ENCODE data around the gene PXDN.

The PXDN gene, protein sequence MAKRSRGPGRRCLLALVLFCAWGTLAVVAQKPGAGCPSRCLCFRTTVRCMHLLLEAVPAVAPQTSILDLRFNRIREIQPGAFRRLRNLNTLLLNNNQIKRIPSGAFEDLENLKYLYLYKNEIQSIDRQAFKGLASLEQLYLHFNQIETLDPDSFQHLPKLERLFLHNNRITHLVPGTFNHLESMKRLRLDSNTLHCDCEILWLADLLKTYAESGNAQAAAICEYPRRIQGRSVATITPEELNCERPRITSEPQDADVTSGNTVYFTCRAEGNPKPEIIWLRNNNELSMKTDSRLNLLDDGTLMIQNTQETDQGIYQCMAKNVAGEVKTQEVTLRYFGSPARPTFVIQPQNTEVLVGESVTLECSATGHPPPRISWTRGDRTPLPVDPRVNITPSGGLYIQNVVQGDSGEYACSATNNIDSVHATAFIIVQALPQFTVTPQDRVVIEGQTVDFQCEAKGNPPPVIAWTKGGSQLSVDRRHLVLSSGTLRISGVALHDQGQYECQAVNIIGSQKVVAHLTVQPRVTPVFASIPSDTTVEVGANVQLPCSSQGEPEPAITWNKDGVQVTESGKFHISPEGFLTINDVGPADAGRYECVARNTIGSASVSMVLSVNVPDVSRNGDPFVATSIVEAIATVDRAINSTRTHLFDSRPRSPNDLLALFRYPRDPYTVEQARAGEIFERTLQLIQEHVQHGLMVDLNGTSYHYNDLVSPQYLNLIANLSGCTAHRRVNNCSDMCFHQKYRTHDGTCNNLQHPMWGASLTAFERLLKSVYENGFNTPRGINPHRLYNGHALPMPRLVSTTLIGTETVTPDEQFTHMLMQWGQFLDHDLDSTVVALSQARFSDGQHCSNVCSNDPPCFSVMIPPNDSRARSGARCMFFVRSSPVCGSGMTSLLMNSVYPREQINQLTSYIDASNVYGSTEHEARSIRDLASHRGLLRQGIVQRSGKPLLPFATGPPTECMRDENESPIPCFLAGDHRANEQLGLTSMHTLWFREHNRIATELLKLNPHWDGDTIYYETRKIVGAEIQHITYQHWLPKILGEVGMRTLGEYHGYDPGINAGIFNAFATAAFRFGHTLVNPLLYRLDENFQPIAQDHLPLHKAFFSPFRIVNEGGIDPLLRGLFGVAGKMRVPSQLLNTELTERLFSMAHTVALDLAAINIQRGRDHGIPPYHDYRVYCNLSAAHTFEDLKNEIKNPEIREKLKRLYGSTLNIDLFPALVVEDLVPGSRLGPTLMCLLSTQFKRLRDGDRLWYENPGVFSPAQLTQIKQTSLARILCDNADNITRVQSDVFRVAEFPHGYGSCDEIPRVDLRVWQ (N-terminal part only)

DNA sequence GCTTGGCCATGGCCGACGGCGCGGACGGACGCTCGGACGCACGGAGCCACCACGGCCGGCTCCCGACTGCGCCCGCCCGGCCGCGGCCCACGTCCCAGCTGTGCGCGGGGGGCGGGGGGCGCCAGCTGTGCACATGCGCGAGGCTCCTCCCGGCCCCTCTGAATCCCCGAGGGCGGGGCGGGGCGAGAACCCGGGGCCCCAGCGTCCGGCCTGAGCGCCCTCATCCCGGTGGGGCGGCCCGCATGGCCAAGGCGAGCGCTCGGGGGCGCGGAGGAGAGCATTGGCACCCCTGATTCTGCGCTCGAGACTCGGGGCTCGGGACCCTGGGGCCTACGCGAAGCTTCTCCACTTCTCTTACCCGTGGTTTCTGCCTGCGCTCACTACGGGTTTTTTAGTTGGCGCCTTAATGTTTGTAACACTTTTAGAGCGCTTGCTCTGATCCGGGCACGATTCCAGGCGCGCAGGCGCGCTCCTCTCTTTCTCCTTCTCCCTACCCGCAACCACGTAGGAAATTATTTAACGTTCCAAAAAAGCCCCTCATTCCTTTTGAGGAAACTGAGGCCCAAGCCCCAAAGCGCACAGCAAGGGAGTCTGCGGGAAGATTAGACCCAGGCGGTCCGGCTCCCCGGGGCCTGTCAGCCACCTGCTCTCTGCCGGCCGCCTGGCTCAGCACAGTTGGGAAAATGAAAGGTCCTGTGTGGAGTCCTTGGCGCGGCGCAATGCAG lies at the start of gene PXDN:
Gene PXDN (minus strand): TSS at position 70 of the 725 bp plus-strand sequence. CDS start 60 bp downstream, at position 10.
- Mint-ChIP-seq H3K4me1 (peaks cover 11% of the 10 kb centered on the region), H3K4me3 (peak within 1 kb of the TSS in 1 of 2 donors; percentile 80), H3K27me3 (peaks cover 80% of the 10 kb centered on the region), H3K9me3 (no peaks in the 10 kb centered on the region), H3K27ac (no peak within 1 kb of the TSS)
- DNase-seq = no peak
- no peak for ATAC-seq

DNA sequence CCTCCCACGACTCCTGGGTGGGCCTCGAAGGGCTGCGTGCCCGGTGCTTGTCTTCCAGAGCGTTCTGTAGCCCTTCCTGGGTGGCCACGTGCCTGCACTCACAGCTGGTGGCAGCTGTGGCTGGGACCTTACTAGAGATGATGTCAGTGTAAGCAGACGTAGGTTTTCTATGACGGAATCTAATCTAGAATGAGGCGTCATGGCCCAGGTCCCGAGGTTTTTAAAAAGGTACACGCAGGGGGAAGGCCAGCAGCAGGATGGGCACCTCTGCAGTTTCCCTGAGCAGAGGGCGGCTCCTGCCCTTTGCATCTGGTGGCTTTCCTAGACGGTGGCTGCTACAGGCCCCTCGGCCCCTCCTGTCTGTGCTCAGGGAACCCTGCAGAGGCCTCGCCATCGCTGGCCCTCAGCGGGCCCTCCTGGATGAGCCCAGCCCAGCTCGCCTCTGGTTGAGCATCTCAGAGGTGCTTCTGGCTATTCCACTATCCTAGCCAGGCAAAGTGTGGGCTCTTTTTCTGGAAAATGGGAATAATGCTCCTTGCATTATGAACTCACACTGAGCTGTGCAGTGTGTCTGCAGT lies 49.6 kb upstream of the PXDN start:
- Mint-ChIP-seq H3K4me1 (peaks cover 6% of the 10 kb centered on the region), H3K9me3 (no peaks in the 10 kb centered on the region), H3K27me3 (no peaks in the 10 kb centered on the region), H3K4me3 (no peak overlapping the region), H3K27ac (no peak overlapping the region)
- ATAC-seq = no peak
- DNase-seq = no peak

DNA sequence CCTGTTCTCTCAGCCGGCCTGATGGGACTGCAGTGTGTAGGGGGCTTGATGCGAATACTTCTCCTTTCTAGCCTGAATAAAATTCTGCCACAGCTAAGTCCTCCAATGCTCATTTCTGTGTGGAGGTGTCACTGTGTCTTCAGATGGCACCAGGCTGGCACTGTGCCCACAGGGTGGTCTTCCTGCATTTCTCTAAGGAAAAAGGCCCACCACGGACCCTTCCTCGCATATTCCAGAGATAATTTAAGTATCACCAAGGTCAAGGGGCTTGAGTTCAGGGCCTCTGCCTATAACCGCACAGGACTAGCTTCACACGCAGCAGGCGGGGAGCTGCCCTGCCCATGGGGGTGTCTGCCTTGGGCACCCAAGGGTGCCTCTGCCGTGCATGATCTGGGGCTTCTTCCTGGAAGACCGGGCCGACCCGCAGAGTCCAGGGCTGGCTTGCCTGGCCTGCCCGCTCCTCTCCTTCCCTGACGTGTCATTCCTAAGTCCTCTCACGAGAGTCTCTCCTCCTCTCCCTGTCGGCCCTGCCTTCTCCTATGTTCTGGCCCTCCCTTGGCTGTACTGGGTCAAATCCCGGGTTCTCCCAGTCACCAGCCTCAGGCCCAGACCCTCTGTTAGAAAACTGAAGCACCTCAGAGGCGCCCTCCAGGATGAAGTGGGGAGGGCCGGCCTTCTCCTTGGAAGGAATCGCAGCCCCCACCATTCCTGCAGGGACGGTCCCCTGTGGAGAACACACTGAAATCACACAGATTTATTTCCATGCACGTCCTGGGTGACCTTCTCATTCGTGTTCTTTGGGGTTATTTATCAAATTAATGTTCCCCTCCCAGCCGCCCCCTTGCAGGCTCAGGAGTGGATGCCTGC lies 48.9 kb upstream of the PXDN start:
- ATAC-seq (no peak), DNase-seq (no peak)
- Mint-ChIP-seq H3K4me3 (no peak overlapping the region), H3K27ac (peak overlapping the region in 1 of 2 donors; percentile 81), H3K9me3 (no peaks in the 10 kb centered on the region), H3K27me3 (peaks cover 5% of the 10 kb centered on the region), H3K4me1 (peaks cover 2% of the 10 kb centered on the region)

- ATAC-seq (no peak), DNase-seq (no peak)
- Mint-ChIP-seq H3K4me3 (no peak overlapping the region), H3K27me3 (peaks cover 13% of the 10 kb centered on the region), H3K9me3 (no peaks in the 10 kb centered on the region), H3K27ac (no peak overlapping the region), H3K4me1 (no peaks in the 10 kb centered on the region)
Measured at GRCh38 chr2:1791685-1792435, 47.5 kb upstream of the PXDN start.

DNA sequence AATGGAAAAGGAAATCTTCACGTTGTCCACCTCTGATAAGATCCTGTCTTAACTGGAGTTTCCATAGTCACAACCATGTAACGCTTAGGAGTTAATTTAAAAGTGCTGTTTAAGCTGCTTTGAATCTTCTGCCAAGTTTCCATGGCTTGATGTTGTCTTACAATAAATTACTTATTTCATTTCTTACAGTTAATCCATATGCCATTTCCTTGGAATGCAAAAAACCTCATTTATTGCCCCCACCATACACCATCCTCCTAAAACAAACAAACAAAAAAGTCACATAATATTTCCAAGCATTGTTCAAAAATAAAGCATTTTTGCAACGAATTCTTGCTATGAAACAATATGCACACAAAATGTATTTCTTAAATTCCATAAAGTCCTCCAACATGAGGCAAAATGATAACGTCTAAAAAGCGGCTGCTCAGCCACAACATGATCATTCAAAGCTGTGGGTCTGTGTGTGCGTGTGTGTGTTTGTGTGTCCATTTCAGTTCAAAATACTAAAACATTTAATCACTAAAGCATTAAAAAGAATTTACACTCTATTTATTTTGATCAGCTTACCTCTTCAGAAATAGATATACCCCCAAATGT lies 46.8 kb upstream of the PXDN start:
- DNase-seq (no peak), ATAC-seq (no peak)
- no peaks in the 10 kb centered on the region for H3K4me1 Mint-ChIP-seq
- H3K27ac Mint-ChIP-seq = no peak overlapping the region
- no peaks in the 10 kb centered on the region for H3K9me3 Mint-ChIP-seq
- no peak overlapping the region for H3K4me3 Mint-ChIP-seq
- peaks cover 13% of the 10 kb centered on the region for H3K27me3 Mint-ChIP-seq

- Mint-ChIP-seq H3K27ac (no peak overlapping the region), H3K4me3 (no peak overlapping the region), H3K27me3 (peaks cover 13% of the 10 kb centered on the region), H3K4me1 (no peaks in the 10 kb centered on the region), H3K9me3 (no peaks in the 10 kb centered on the region)
- no peak for DNase-seq
- no peak for ATAC-seq
Measured at GRCh38 chr2:1790473-1790872, 46.2 kb upstream of the PXDN start.

DNA sequence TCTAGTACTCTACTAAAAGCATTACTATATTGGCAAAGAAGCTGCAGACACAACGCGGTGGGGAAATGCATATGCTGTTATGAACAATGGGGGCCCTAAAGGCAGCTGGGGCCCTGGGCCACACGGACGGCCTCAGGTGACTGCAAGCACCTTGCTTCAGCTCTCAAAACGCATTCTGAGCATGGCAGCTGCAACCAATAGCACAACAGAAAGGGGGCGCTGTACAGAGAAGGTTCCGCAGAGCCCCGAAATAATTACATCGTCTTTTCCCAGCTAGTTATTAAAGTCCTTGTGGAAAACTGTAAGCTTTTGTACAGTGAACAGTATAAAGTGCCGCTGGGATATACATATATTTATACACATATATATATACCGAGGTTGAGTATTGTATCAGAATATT lies 45.3 kb upstream of the PXDN start:
- no peak overlapping the region for H3K27ac Mint-ChIP-seq
- no peaks in the 10 kb centered on the region for H3K4me1 Mint-ChIP-seq
- DNase-seq = no peak
- ATAC-seq = no peak
- no peak overlapping the region for H3K4me3 Mint-ChIP-seq
- H3K27me3 Mint-ChIP-seq = peaks cover 13% of the 10 kb centered on the region
- no peaks in the 10 kb centered on the region for H3K9me3 Mint-ChIP-seq

DNA sequence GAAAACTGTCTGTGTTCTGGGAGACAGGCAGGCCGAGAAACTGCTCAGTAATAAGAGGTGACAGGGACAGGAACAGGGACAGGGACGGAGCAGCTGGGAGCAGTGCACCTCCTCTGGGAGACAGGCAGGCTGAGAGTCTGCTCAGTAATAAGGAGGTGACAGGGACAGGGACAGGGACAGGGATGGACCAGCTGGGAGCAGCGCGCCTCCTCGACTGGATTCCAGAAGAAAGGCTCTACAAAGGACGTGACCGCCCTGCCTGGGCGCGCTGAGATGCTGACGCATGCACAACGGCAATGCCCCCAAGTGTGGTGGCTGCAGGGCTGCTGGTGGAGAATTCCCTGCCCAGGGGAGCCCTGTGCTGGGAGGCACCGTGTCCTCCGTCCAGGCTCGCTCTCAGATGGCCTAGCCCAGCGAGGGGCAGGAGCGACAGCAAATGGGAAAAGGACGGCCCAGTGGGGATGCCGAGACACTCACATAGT lies 44.2 kb upstream of the PXDN start:
- no peaks in the 10 kb centered on the region for H3K9me3 Mint-ChIP-seq
- no peak for ATAC-seq
- no peak for DNase-seq
- no peaks in the 10 kb centered on the region for H3K4me1 Mint-ChIP-seq
- H3K4me3 Mint-ChIP-seq = no peak overlapping the region
- peaks cover 13% of the 10 kb centered on the region for H3K27me3 Mint-ChIP-seq
- H3K27ac Mint-ChIP-seq = no peak overlapping the region

- DNase-seq = no peak
- no peaks in the 10 kb centered on the region for H3K4me1 Mint-ChIP-seq
- no peak for ATAC-seq
- H3K27me3 Mint-ChIP-seq = peaks cover 15% of the 10 kb centered on the region
- no peak overlapping the region for H3K27ac Mint-ChIP-seq
- no peak overlapping the region for H3K4me3 Mint-ChIP-seq
- H3K9me3 Mint-ChIP-seq = no peaks in the 10 kb centered on the region
Measured at GRCh38 chr2:1787755-1788477, 43.6 kb upstream of the PXDN start.

DNA sequence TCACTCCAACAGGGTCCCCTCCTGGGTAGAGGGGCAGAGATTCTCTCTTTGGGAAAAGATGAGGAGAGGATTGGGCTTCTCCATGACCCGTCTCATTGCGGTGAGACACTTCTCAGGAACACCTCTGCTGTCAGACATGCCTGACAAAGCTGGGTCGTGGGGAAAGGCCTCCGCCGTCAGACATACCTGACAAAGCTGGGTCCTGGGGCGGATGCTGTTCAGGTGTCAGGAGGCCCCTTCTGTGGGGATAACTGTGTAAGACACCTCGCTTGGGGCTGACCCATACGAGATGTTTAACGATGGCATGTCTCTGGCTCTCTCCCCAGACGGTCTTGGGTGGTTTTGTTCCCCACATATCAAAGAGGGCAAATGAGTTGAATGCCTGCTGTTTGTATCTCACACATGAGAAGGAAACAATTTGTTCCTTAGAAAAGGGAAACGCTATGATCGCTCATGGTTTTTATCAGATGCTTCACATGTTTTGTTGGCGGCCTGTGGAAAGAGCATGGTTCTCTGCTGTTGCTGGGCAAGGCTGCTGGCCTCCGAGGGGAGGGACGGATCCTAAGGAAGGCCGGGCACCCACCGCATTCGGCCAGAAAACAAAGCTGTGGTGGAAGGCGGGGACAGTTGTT lies 40.8 kb upstream of the PXDN start:
- H3K4me1 Mint-ChIP-seq = peaks cover 16% of the 10 kb centered on the region
- no peak for ATAC-seq
- no peaks in the 10 kb centered on the region for H3K9me3 Mint-ChIP-seq
- DNase-seq = no peak
- no peak overlapping the region for H3K27ac Mint-ChIP-seq
- no peak overlapping the region for H3K4me3 Mint-ChIP-seq
- peaks cover 29% of the 10 kb centered on the region for H3K27me3 Mint-ChIP-seq

GRCh38 chr2:1784087-1784486 lies 39.8 kb upstream of the PXDN start:
- Mint-ChIP-seq H3K4me3 (no peak overlapping the region), H3K27me3 (peaks cover 29% of the 10 kb centered on the region), H3K9me3 (no peaks in the 10 kb centered on the region), H3K4me1 (peaks cover 16% of the 10 kb centered on the region), H3K27ac (no peak overlapping the region)
- no peak for DNase-seq
- no peak for ATAC-seq

GRCh38 chr2:1782514-1782913 lies 38.2 kb upstream of the PXDN start:
- H3K4me1 Mint-ChIP-seq = peaks cover 16% of the 10 kb centered on the region
- DNase-seq (no peak), ATAC-seq (no peak)
- H3K4me3 Mint-ChIP-seq = no peak overlapping the region
- H3K9me3 Mint-ChIP-seq = no peaks in the 10 kb centered on the region
- H3K27ac Mint-ChIP-seq = peak overlapping the region in 1 of 2 donors; percentile 50
- H3K27me3 Mint-ChIP-seq = peaks cover 17% of the 10 kb centered on the region

All from stimulated activated naive CD8-positive, alpha-beta T cell treated with anti-CD3 and anti-CD28 coated beads, Interleukin-15, amount 100 ng/mL, for 72 hours (primary cell).